Activated naive CD8-positive, alpha-beta T cell treated with anti-CD3 and anti-CD28 coated beads for 36 hours (primary cell): ENCODE results near the gene RUBCNL. TPM values are rescaled to one million over a fixed set of nuclear protein-coding genes. Genes with fewer than 3 reads are reported as not detected.

Source experiments
- DNase-seq: peaks from one replicate; pipeline ENCODE4 v3.0.0; 2021
- H3K27ac Mint-ChIP-seq: one replicate; pipeline ENCODE4 v1.8.0; 2022; ENCODE audit warnings: mild to moderate bottlenecking, moderate library complexity, mixed read lengths
- H3K27me3 Mint-ChIP-seq: one replicate; pipeline ENCODE4 v1.8.0; 2022; ENCODE audit warnings: mild to moderate bottlenecking, mixed read lengths
- H3K36me3 Mint-ChIP-seq: one replicate; pipeline ENCODE4 v1.8.0; 2021; ENCODE audit warnings: mild to moderate bottlenecking, mixed read lengths
- H3K4me1 Mint-ChIP-seq: one replicate; pipeline ENCODE4 v1.8.0; 2021; ENCODE audit warnings: mixed read lengths
- H3K4me3 Mint-ChIP-seq: one replicate; pipeline ENCODE4 v1.8.0; 2022; ENCODE audit warnings: mild to moderate bottlenecking, moderate library complexity, mixed read lengths
- H3K9me3 Mint-ChIP-seq: one replicate; pipeline ENCODE4 v1.8.0; 2022; ENCODE audit warnings: mixed read lengths
- total RNA-seq, 2 experiments: library from RNA; stranded (reverse); gene quantifications; one replicate each; pipeline ENCODE4 v1.2.3, GENCODE V29; 2021

Gene RUBCNL
- total RNA-seq, 2 experiments from 2014 or later = 1.1 to 1.9 TPM

GRCh38 chr13:46313432-46314257 is 73.4 kb downstream of the RUBCNL start:
- peaks cover 58% of the 10 kb centered on the region for H3K36me3 Mint-ChIP-seq
- no peaks in the 10 kb centered on the region for H3K27me3 Mint-ChIP-seq
- peaks cover 22% of the 10 kb centered on the region for H3K4me1 Mint-ChIP-seq
- peak overlapping the region; percentile 58 for H3K4me3 Mint-ChIP-seq
- peaks cover 16% of the 10 kb centered on the region for H3K9me3 Mint-ChIP-seq
- H3K27ac Mint-ChIP-seq = peak overlapping the region; percentile 93
- no peak for DNase-seq

- Mint-ChIP-seq H3K27ac (no peak overlapping the region), H3K27me3 (no peaks in the 10 kb centered on the region), H3K4me1 (peaks cover 16% of the 10 kb centered on the region), H3K36me3 (peaks cover 58% of the 10 kb centered on the region), H3K4me3 (no peak overlapping the region), H3K9me3 (peaks cover 16% of the 10 kb centered on the region)
- no peak for DNase-seq
These were observed 74.0 kb downstream of the RUBCNL start for GRCh38 chr13:46313024-46313423.

- peaks cover 19% of the 10 kb centered on the region for H3K4me1 Mint-ChIP-seq
- H3K36me3 Mint-ChIP-seq = peaks cover 53% of the 10 kb centered on the region
These were observed 75.8 kb downstream of the RUBCNL start for GRCh38 chr13:46311217-46311616.

GRCh38 chr13:46310066-46310465 is 77.0 kb downstream of the RUBCNL start:
- H3K36me3 Mint-ChIP-seq = peaks cover 48% of the 10 kb centered on the region
- no peak for DNase-seq
- peaks cover 16% of the 10 kb centered on the region for H3K9me3 Mint-ChIP-seq
- peaks cover 15% of the 10 kb centered on the region for H3K4me1 Mint-ChIP-seq
- no peak overlapping the region for H3K4me3 Mint-ChIP-seq
- H3K27ac Mint-ChIP-seq = no peak overlapping the region
- no peaks in the 10 kb centered on the region for H3K27me3 Mint-ChIP-seq

More at GRCh38 chr13:46311217-46311616, 75.8 kb downstream of the RUBCNL start:
- no peak for DNase-seq
- Mint-ChIP-seq H3K27me3 (no peaks in the 10 kb centered on the region), H3K9me3 (peaks cover 16% of the 10 kb centered on the region), H3K4me3 (no peak overlapping the region), H3K27ac (no peak overlapping the region)

- Mint-ChIP-seq H3K36me3 (peaks cover 33% of the 10 kb centered on the region), H3K4me3 (no peak overlapping the region), H3K9me3 (peaks cover 16% of the 10 kb centered on the region), H3K27me3 (no peaks in the 10 kb centered on the region), H3K27ac (no peak overlapping the region), H3K4me1 (peaks cover 17% of the 10 kb centered on the region)
- no peak for DNase-seq
These were observed 79.5 kb downstream of the RUBCNL start for GRCh38 chr13:46307554-46307953.

- Mint-ChIP-seq H3K27ac (no peak overlapping the region), H3K9me3 (peaks cover 23% of the 10 kb centered on the region), H3K4me3 (no peak overlapping the region), H3K27me3 (no peaks in the 10 kb centered on the region), H3K4me1 (peaks cover 19% of the 10 kb centered on the region), H3K36me3 (peaks cover 15% of the 10 kb centered on the region)
- DNase-seq = no peak
These were observed 82.5 kb downstream of the RUBCNL start for GRCh38 chr13:46304546-46304945.

GRCh38 chr13:46303742-46304385 is 83.2 kb downstream of the RUBCNL start:
- no peak for DNase-seq
- H3K27me3 Mint-ChIP-seq = no peaks in the 10 kb centered on the region
- peak overlapping the region; percentile 66 for H3K4me3 Mint-ChIP-seq
- peak overlapping the region; percentile 69 for H3K27ac Mint-ChIP-seq
- H3K4me1 Mint-ChIP-seq = peaks cover 19% of the 10 kb centered on the region
- H3K36me3 Mint-ChIP-seq = peaks cover 18% of the 10 kb centered on the region
- H3K9me3 Mint-ChIP-seq = peaks cover 25% of the 10 kb centered on the region

- peaks cover 49% of the 10 kb centered on the region for H3K4me1 Mint-ChIP-seq
- peak overlapping the region; percentile 98 for H3K27ac Mint-ChIP-seq
- H3K9me3 Mint-ChIP-seq = peaks cover 25% of the 10 kb centered on the region
- DNase-seq = no peak
- H3K4me3 Mint-ChIP-seq = no peak overlapping the region
- H3K27me3 Mint-ChIP-seq = no peaks in the 10 kb centered on the region
- peaks cover 32% of the 10 kb centered on the region for H3K36me3 Mint-ChIP-seq
These were observed 89.7 kb downstream of the RUBCNL start for GRCh38 chr13:46297361-46297811.

GRCh38 chr13:46296921-46297320 is 90.1 kb downstream of the RUBCNL start:
- H3K4me1 Mint-ChIP-seq = peaks cover 49% of the 10 kb centered on the region

GRCh38 chr13:46296115-46296822 is 90.8 kb downstream of the RUBCNL start:
- H3K4me1 Mint-ChIP-seq = peaks cover 49% of the 10 kb centered on the region
- DNase-seq = no peak

More at GRCh38 chr13:46296921-46297320, 90.1 kb downstream of the RUBCNL start:
- peaks cover 22% of the 10 kb centered on the region for H3K9me3 Mint-ChIP-seq
- H3K27ac Mint-ChIP-seq = peak overlapping the region; percentile 98
- H3K36me3 Mint-ChIP-seq = peaks cover 29% of the 10 kb centered on the region
- no peak overlapping the region for H3K4me3 Mint-ChIP-seq
- no peak for DNase-seq
- H3K27me3 Mint-ChIP-seq = no peaks in the 10 kb centered on the region

GRCh38 chr13:46295491-46296114 is 91.4 kb downstream of the RUBCNL start:
- H3K4me1 Mint-ChIP-seq = peaks cover 49% of the 10 kb centered on the region
- H3K4me3 Mint-ChIP-seq = peak overlapping the region; percentile 61
- H3K27me3 Mint-ChIP-seq = no peaks in the 10 kb centered on the region
- peak overlapping the region; percentile 98 for H3K27ac Mint-ChIP-seq
- H3K36me3 Mint-ChIP-seq = peaks cover 29% of the 10 kb centered on the region
- peaks cover 18% of the 10 kb centered on the region for H3K9me3 Mint-ChIP-seq
- DNase-seq = peak; percentile 52

More at GRCh38 chr13:46296115-46296822, 90.8 kb downstream of the RUBCNL start:
- Mint-ChIP-seq H3K27ac (peak overlapping the region; percentile 98), H3K4me3 (no peak overlapping the region), H3K27me3 (no peaks in the 10 kb centered on the region), H3K36me3 (peaks cover 29% of the 10 kb centered on the region), H3K9me3 (peaks cover 21% of the 10 kb centered on the region)

GRCh38 chr13:46293436-46293835 is 93.6 kb downstream of the RUBCNL start:
- peak overlapping the region; percentile 58 for H3K27ac Mint-ChIP-seq
- no peak overlapping the region for H3K4me3 Mint-ChIP-seq
- H3K27me3 Mint-ChIP-seq = no peaks in the 10 kb centered on the region
- H3K9me3 Mint-ChIP-seq = peaks cover 3% of the 10 kb centered on the region
- H3K4me1 Mint-ChIP-seq = peaks cover 46% of the 10 kb centered on the region
- DNase-seq = no peak
- H3K36me3 Mint-ChIP-seq = peaks cover 15% of the 10 kb centered on the region
